SH-SY5Y (cell line): Measurements from ENCODE around the gene HMX2.

Experiments used
- GATA2 ChIP-seq: IDR thresholded peaks from 2 replicates; pipeline ENCODE4 v1.6.1; 2011; ENCODE audit warnings: mild to moderate bottlenecking, low read depth, low read length
- GATA3 ChIP-seq: IDR thresholded peaks from 2 replicates; pipeline ENCODE4 v1.6.1; 2011; ENCODE audit warnings: low read depth, mild to moderate bottlenecking, low read length, moderate library complexity

The HMX2 gene, protein sequence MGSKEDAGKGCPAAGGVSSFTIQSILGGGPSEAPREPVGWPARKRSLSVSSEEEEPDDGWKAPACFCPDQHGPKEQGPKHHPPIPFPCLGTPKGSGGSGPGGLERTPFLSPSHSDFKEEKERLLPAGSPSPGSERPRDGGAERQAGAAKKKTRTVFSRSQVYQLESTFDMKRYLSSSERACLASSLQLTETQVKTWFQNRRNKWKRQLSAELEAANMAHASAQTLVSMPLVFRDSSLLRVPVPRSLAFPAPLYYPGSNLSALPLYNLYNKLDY

DNA sequence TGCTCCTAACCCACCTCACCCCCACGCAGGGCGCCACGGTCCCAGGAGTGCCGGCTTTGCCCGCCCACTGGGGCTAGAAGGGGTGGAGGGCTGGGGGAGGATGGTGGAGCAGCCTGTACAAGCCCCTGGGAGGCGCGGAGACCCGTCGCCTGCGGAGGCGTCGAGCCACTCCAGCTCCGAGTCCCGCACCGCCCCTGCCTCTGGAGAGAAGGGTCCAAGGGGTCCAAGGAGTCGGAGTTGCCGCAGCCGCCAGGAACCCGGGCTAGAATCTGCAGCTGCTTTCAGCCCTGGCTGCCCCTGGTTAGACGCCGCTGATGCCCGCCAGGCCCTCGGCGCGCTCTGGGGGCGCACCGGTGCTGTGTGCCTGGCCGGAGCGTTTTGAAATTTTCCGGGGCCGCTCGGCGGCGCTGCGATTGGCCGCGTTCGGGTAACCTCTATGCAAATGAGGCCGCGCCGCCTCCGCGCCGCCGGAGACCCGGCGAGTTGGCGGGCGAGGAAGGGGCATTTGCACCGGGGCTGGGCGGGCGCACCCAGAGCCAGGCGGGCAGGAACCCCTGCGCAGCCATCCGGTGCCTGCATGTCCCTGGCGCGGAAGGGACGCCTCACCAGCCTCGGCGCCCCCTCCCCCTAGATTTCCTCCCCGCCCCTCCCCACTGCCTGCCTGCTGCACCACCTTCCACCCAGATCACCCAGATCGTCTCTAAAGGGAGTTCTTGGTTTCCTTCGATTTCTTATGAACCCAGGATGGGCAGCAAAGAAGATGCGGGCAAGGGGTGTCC lies at the start of gene HMX2:
HMX2 (plus strand) TSS at position 502 of the 779 bp plus-strand sequence; CDS start at position 745, 243 bp downstream.
- TF ChIP-seq GATA2 = no peak
- TF ChIP-seq GATA3 = no peak

DNA sequence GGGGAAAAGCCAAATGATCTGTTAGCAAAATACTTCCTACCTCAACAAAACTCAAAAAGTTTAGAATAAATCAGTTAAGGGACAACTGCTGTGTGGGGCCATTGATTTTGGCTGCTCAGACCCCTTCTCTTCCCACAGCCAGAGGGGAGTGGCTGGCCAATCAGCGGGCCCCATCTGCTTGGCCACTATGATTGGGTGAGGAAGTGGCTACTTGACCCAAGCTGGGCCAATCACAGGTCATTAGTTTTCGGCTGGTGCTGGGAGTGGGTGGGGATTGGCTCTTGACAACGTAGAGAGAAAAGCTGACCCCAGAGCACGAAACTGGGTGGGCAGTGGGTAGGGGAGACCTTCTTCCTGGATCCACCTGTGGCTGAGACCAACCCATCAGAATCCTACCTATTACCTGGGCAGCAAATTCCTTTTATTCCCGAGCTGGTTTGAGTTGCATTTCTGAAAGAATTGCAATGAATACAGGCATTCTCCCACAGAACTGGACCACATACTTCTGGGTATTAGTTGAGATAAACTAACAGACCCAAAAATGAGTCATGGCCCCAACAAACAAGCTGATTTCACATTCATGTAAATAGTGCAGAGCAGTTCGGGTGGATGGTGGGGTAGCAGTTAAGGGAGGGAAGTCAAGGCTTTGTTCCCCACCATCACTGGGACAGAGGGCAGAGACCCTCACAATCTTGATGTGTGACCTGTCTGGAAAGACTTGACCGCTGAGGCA lies 47.7 kb upstream of the HMX2 start:
- TF ChIP-seq GATA3 (no peak), GATA2 (no peak)

DNA sequence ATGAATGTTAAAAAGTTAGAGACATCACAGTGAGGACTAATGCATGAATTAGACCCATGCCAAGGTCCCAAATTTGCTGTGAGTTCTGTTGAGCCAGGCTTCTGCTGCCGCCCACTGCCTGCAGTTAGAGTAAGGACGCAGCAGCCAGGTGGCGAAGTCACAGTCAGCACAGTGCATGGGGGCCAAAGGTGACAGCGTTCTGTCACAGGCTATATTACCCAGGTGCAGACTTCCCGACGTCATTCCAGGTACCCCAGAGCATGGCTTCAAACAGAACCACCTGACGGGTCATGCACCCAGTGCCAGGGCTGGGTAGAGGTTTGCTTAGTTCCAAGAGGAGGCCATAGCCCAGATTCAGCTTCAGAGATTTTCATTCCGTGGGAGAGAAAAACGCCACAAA lies 46.1 kb upstream of the HMX2 start:
- TF ChIP-seq GATA2 = no peak
- TF ChIP-seq GATA3 = no peak

DNA sequence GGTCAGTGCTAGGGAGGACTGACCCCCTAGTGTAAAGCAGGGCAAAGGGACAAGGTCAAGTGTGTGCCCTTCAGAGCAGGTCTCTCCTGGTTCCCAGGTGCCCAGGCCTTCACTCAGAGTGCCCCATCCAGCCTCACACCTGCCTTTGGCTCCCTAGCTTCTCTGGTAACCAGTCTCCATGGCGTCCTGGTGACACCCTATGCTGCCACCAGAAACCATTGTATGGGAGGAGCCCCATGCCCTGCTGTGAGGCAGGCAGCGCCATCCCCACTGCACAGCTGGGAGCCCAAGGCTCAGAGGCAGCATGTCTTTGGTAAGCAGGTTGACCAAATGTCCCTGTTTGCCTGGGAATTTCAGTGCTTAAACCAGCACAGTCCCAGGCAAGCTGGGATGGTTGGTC lies 45.3 kb upstream of the HMX2 start:
- TF ChIP-seq GATA3 (no peak), GATA2 (no peak)

DNA sequence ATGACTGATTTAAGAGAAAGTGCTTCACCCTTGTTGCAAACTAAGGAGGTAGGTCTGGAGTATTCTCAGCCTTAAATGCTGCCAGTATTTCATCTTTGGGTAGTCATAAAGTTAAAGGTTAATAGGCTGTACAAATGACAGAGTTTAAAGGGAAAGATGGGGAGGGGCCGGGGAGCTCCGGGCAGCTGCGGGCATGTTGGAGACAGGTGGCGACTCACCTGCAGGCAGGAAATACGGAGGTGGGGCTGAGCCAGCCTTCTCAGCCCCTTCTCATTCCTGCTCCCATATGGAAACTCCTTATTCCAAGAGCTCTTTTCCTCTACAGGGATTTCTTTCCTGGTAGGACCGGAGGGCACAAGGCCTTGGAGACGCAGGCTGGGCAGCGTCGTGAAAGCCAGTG lies 44.0 kb upstream of the HMX2 start:
- TF ChIP-seq GATA3 (no peak), GATA2 (no peak)

DNA sequence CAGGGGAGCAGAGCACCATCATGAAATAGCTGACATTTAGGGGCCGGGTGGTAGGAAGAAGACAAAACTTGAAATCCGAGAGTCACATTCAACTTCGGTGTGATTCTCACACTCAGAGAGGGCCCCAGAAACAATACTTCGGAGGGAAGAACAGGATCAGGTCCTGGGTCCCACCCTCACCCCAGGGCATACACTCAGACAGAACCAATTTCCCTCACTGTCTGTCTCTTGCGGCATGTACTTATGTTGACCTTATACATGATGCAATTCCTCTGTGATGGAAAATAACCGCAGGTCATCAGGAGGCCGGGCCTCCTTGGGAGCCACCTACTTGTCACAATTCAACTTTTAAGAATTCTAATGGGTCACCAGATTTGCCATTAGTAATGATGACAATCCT lies 38.5 kb upstream of the HMX2 start:
- TF ChIP-seq GATA3 (no peak), GATA2 (no peak)

DNA sequence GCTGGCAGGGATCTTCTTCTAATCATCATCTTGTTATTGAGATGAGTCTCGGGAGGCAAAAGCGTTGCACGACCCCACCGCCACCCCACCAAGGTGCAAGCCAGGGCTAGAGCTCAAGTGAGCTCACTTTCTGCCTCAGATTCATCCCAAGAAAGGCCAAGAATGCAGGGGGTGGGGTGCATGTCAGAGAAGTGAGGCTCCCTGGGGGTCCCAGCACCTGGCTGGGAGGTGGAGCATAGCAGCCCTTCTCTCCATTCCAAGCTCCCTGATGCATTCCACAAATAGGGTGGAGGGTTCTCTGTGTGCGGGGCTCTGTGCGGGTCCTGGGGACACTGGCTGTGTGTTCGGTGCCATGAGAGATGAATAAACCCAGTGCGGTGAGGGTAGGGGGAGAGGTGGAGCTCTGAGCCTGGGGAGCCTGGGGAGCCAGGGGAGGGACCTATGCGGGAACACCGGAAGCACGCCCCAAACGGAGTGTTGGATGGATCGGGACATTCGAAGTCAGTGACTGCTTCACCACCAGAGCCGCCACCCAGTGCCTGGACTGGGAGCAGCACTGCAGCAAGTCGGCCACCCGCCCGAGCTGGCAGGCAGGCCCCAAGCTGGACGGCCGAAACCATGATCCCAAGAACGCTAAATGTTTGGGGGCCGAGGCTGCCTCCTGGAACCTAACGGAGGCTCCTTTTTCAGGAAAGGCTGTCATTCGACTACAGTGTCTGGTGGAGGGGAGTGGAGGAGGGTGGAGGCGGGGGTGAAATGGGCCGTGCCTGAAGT lies 30.1 kb upstream of the HMX2 start:
- TF ChIP-seq GATA3 (no peak), GATA2 (no peak)

DNA sequence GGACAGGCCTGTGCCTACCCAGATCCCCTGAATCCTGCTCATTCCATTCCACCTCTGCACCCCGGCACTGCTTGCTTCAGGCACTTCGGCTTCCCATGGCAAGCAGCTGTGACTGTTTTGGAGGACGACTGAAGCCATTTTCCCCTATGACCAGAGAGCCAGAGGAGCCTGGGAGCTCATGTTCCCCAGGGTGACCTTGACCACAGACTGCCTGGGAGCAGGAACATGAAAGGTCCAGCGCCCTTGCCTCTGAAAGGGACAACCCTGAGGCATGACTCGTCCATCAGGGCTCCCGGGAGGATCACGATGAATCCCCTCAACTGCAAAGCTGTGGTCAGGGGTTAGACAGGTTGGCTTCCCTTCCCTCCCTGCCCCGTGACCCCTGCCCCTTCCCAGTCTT lies 28.9 kb upstream of the HMX2 start:
- no peak for TF ChIP-seq GATA3

DNA sequence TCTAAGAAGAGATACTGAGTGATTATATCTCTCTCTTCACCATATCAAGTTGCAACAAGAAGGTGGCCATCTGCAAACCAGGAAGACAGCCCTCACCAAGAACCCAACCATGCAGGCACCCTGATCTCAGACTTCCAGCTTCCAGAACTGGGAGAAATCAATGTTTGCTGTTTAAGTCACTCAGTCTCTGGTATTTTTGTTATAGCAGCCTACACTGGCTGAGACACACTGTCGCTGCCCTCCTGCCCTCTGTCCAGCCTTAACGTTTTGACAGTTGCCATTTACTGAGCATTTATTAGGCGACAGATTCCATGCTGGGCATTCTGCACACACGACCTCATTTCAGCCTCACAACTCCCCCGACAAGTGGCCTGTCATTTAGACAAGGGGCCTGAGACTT lies 21.7 kb upstream of the HMX2 start:
- TF ChIP-seq GATA2 = no peak

DNA sequence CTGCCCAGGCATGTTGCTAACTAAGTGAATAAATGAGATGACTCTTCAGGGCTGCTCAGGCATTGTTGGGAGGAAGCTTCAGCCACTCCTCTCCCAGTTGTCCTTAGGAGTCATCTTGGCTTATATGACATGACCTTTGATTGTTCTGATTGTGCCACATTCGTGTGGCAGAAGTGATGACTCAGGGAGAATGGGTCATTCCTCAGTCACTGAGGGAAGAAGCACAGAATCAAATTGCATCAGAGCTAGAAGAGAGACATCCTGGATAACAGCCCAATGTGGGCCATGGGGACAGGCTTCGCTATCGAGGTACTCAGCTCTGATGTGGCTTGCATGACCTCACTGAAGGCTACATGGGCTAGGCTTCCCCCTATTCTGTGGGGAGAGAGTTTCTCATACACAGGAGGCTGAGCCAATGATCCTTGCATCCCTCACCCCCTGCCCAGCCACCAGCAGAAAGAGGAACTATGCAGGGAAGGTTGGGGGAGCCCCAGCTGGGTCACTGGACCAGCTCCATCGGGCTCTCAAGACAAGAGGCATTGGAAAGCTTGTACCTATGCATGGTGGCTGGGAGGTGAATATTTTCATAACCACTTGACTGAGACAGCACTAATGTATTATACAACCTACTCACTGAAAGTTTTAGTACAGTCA lies 18.2 kb upstream of the HMX2 start:
- TF ChIP-seq GATA2 = no peak
- no peak for TF ChIP-seq GATA3

DNA sequence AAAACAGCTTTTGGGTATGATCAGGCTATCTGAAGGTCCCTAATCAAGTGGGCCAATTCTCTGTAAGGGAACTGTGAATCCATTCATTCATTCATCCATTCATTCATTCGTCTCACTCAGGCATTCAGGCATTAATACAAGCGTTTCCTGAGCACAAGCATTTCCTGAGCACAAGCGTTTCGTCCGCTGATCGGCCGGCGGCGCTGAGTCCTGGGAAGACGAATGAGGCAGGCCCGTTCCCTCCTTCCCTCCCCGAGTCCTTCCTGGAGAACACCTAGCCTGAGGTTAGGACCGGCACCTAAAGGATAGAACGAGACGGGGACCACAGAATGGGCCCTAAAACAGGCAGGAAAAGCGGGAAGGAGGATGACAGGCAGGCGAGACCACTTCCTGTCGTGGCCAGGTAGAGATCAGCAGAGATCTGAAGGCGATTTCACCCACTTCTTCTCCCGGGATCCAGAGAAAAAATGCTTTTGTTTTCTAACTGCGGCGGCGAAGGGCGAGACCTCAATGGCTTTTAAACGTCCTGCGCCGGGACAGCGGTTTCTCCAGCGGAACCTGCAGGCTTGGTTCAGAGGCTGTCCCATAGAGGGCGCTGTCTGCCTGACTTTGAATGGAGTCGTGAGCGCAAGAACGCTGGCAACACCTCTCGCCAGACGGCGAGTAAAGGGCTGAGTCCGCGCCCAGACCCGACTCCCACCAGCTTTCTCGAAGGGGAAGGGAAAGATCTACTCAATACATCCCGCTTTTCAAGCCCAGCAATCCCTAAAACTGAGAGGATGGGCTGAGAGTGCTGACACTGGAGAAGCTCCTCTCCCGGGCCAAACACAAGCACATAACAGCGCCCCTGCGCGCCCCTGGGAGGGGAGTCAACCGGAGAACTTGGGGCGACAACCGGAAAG lies 15.1 kb upstream of the HMX2 start:
- TF ChIP-seq GATA2 (no peak), GATA3 (no peak)

DNA sequence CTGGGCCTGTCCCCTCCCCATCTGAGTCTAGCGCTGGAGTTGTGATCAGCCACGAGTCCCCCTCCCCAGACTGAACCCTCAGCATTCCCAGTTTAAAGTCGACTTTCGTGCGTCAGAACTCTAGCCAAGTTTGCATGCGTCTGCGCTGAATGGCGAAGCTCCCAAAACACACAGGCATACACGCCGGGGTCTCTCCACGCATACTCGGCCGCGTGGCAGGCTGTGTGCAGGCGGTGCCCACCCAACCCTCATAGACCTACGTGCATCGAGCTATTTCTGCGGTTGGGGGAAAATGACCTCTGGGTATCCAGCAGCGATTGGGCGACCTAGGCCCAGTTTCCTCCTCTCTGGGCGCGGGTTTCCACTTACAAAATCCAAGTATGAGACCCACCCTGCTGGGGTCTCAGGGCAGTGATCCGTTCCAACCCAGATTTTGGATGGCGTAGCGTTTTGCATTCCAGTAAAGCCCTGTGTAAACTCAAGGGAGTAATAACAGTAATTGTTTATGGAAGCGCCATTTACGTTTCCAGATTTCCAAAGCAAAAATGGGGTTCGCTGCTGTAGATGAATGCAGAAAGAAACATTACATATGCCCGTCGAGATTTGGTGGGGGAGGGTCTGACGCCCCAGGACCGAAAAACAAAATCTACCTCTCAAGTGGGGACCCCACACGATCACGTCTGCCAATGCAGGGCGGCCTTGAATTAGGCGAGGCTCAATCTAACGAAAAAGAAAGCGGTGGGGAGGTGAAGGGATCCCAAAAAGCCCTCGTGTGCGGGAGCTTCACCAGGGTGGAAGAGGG lies 14.2 kb upstream of the HMX2 start:
- TF ChIP-seq GATA2 (no peak), GATA3 (no peak)
